Jurkat, Clone E6-1 (cell line): ENCODE data around the gene PDGFRB. TPM values are rescaled to one million over a fixed set of nuclear protein-coding genes. Genes with fewer than 3 reads are reported as not detected.

Experiments
- DNase-seq: peaks from one replicate; pipeline ENCODE4 v3.0.0-alpha.2; 2011; ENCODE audit warnings: low read depth, low spot score
- H3K4me3 ChIP-seq: 2 replicates; pipeline ENCODE4 v1.5.1; 2011; ENCODE audit warnings: mild to moderate bottlenecking, low read length, control low read depth, moderate library complexity
- polyA plus RNA-seq: library from polyadenylated mRNA; unstranded; fragments of >200 nt; gene quantifications from one replicate; pipeline ENCODE4 v1.2.1, GENCODE V29; 2012; ENCODE audit warnings: missing spikeins; ENCODE audit not compliant: insufficient read length, insufficient read depth

PDGFRB gene
- polyA plus RNA-seq: not detected

- no peak for DNase-seq
- no peak within 1 kb of the TSS for H3K4me3 ChIP-seq
Observed at GRCh38 chr5:150155258-150156026, at the start of gene PDGFRB. Gene PDGFRB, minus strand, starts transcription at chr5:150155845. Its CDS starts 18,798 bp downstream, at chr5:150137047.

GRCh38 chr5:150204590-150204960 lies 48.9 kb upstream of the PDGFRB start:
- no peak for DNase-seq
- H3K4me3 ChIP-seq: no peak overlapping the region

- no peak for DNase-seq
- no peak overlapping the region for H3K4me3 ChIP-seq
Observed at GRCh38 chr5:150203832-150204589, 48.4 kb upstream of the PDGFRB start.

GRCh38 chr5:150202501-150202900 lies 46.9 kb upstream of the PDGFRB start:
- no peak overlapping the region for H3K4me3 ChIP-seq
- no peak for DNase-seq

GRCh38 chr5:150197476-150197875 lies 41.8 kb upstream of the PDGFRB start:
- H3K4me3 ChIP-seq: no peak overlapping the region
- DNase-seq: no peak

- no peak for DNase-seq
- H3K4me3 ChIP-seq: no peak overlapping the region
Observed at GRCh38 chr5:150196986-150197385, 41.3 kb upstream of the PDGFRB start.

GRCh38 chr5:150196514-150196913 lies 40.9 kb upstream of the PDGFRB start:
- no peak for DNase-seq
- H3K4me3 ChIP-seq: no peak overlapping the region

- no peak overlapping the region for H3K4me3 ChIP-seq
- DNase-seq: no peak
Observed at GRCh38 chr5:150195736-150196485, 40.3 kb upstream of the PDGFRB start.

GRCh38 chr5:150192462-150192861 lies 36.8 kb upstream of the PDGFRB start:
- no peak for DNase-seq
- no peak overlapping the region for H3K4me3 ChIP-seq

- no peak for DNase-seq
- no peak overlapping the region for H3K4me3 ChIP-seq
Observed at GRCh38 chr5:150190987-150191386, 35.3 kb upstream of the PDGFRB start.

- no peak for DNase-seq
- H3K4me3 ChIP-seq: no peak overlapping the region
Observed at GRCh38 chr5:150190503-150190979, 34.9 kb upstream of the PDGFRB start.

- H3K4me3 ChIP-seq: no peak within 1 kb of the TSS
- no peak for DNase-seq
Observed at GRCh38 chr5:150189728-150190502, 34.3 kb upstream of the PDGFRB start, which contains the start of gene SLC6A7. Gene SLC6A7, plus strand, starts transcription at chr5:150190062. Its CDS starts 266 bp downstream, at chr5:150190328.

- DNase-seq: no peak
- H3K4me3 ChIP-seq: no peak overlapping the region
Observed at GRCh38 chr5:150189326-150189725, 33.7 kb upstream of the PDGFRB start.

GRCh38 chr5:150188146-150188842 lies 32.6 kb upstream of the PDGFRB start:
- no peak overlapping the region for H3K4me3 ChIP-seq
- no peak for DNase-seq

- H3K4me3 ChIP-seq: no peak overlapping the region
- no peak for DNase-seq
Observed at GRCh38 chr5:150186897-150187296, 31.3 kb upstream of the PDGFRB start.

GRCh38 chr5:150186137-150186536 lies 30.5 kb upstream of the PDGFRB start:
- no peak overlapping the region for H3K4me3 ChIP-seq
- no peak for DNase-seq

GRCh38 chr5:150184990-150185912 lies 29.6 kb upstream of the PDGFRB start:
- no peak overlapping the region for H3K4me3 ChIP-seq
- no peak for DNase-seq
